ENCODE measurements around the gene MDM1. TPM values are rescaled to one million over a fixed set of nuclear protein-coding genes. Genes with fewer than 3 reads are reported as not detected.

The MDM1 gene
- total and polyA plus RNA-seq, 2 of the 13 experiments (the other 11 are each of a cell fraction or from before 2014, with no cell fraction given), result 4.6 to 15.2 TPM

GRCh38 chr12:68364893-68365725, 32.9 kb upstream of the MDM1 start (continued):
- TF ChIP-seq TEAD3 (CRISPR knock-in tag; optimal IDR thresholded peaks at IDR 0.05; ENCODE audit: borderline replicate concordance) (no peak), NR2F1 (CRISPR knock-in tag; IDR thresholded peaks at IDR 0.05) (no peak), LCORL (IDR thresholded peaks at IDR 0.05) (no peak), LCORL (CRISPR knock-in tag; IDR thresholded peaks at IDR 0.05) (peak; percentile 72; the same call in 1 of the 2 replicates), ZNF180 (CRISPR knock-in tag; IDR thresholded peaks at IDR 0.05; ENCODE audit: borderline replicate concordance, low read depth) (no peak), ZNF326 (CRISPR knock-in tag; IDR thresholded peaks at IDR 0.05; ENCODE audit: borderline replicate concordance) (no peak), CHD4 (IDR thresholded peaks at IDR 0.05; ENCODE audit: borderline replicate concordance, low read length) (no peak), ZNF33A (CRISPR knock-in tag; IDR thresholded peaks at IDR 0.05; ENCODE audit: borderline replicate concordance) (no peak), ZNF674 (CRISPR knock-in tag; IDR thresholded peaks at IDR 0.05; ENCODE audit: low read depth) (no peak), FOXM1 (CRISPR knock-in tag; IDR thresholded peaks at IDR 0.05) (no peak), ZNF263 (CRISPR knock-in tag; IDR thresholded peaks at IDR 0.05) (peak; percentile 90), PRDM10 (CRISPR knock-in tag; IDR thresholded peaks at IDR 0.05; ENCODE audit: low read depth) (no peak), KDM3A (CRISPR knock-in tag; IDR thresholded peaks at IDR 0.05; ENCODE audit: low read depth) (0 out of 2 replicates have a peak, but pooled peaks have one; percentile 40), PCBP1 (IDR thresholded peaks at IDR 0.05; ENCODE audit: borderline replicate concordance, low read depth, low read length) (no peak), RFX1 (IDR thresholded peaks at IDR 0.05) (no peak), HNRNPLL (IDR thresholded peaks at IDR 0.05; ENCODE audit: low read depth, low read length, poor library complexity, severe bottlenecking) (peak; percentile 47), ZNF484 (CRISPR knock-in tag; IDR thresholded peaks at IDR 0.05; ENCODE audit: borderline replicate concordance, low read depth) (no peak), KLF13 (CRISPR knock-in tag; IDR thresholded peaks at IDR 0.05) (no peak), BORCS8-MEF2B (CRISPR knock-in tag; IDR thresholded peaks at IDR 0.05) (peak; percentile 92), ISX (CRISPR knock-in tag; conservative IDR thresholded peaks at IDR 0.05) (no peak), MIER3 (CRISPR knock-in tag; IDR thresholded peaks at IDR 0.05; ENCODE audit: borderline replicate concordance) (no peak), ZNF770 (CRISPR knock-in tag; IDR thresholded peaks at IDR 0.05) (peak; percentile 83), PATZ1 (CRISPR knock-in tag; IDR thresholded peaks at IDR 0.05) (no peak)
